ENCODE results near the gene XXYLT1.
A peak's percentile ranks its signal among the peaks of the same experiment; 100 is the strongest.

Gene XXYLT1

GRCh38 chr3:195154793-195155535 is 116.0 kb downstream of the XXYLT1 start:
- Histone ChIP-seq H3K36me3 (ENCODE audit: control insufficient read depth in 2 of 2, insufficient read depth in 1 of 2, low read length in 2 of 2) (no peaks in the 10 kb centered on the region), H3K4me3 (ENCODE audit: low read depth, low read length) (no peak overlapping the region), H3K4me1 (ENCODE audit: control insufficient read depth, insufficient read depth, low read length) (no peaks in the 10 kb centered on the region), H3K9me3 (ENCODE audit: control insufficient read depth, insufficient read depth, low read depth, low read length) (no peaks in the 10 kb centered on the region), H3K27ac (ENCODE audit: extremely low read depth, low read depth, low read length) (no peak overlapping the region)
- TF ChIP-seq GLIS1 (tag by site-specific recombination; IDR thresholded peaks at IDR 0.05) (peak; percentile 48), ZIC2 (tag by site-specific recombination; IDR thresholded peaks at IDR 0.05) (peak; percentile 91), IKZF3 (tag by site-specific recombination; IDR thresholded peaks at IDR 0.05) (peak; percentile 53; the same call in 1 of the 2 replicates), ZNF18 (tag by site-specific recombination; IDR thresholded peaks at IDR 0.05) (0 out of 2 replicates have a peak, but pooled peaks have one; percentile 25), KLF10 (tag by site-specific recombination; IDR thresholded peaks at IDR 0.05) (no peak), SCRT2 (tag by site-specific recombination; IDR thresholded peaks at IDR 0.05) (peak; percentile 62), ZNF239 (tag by site-specific recombination; IDR thresholded peaks at IDR 0.05) (no peak), ZNF660 (tag by site-specific recombination; IDR thresholded peaks at IDR 0.05) (peak; percentile 75; the same call in 1 of the 2 replicates), ZNF600 (tag by site-specific recombination; IDR thresholded peaks at IDR 0.05) (peak; percentile 39; the same call in 1 of the 2 replicates), ZNF341 (tag by site-specific recombination; IDR thresholded peaks at IDR 0.05; ENCODE audit: low read depth) (peak; percentile 71)
- TF ChIP-seq, protein P1, sequence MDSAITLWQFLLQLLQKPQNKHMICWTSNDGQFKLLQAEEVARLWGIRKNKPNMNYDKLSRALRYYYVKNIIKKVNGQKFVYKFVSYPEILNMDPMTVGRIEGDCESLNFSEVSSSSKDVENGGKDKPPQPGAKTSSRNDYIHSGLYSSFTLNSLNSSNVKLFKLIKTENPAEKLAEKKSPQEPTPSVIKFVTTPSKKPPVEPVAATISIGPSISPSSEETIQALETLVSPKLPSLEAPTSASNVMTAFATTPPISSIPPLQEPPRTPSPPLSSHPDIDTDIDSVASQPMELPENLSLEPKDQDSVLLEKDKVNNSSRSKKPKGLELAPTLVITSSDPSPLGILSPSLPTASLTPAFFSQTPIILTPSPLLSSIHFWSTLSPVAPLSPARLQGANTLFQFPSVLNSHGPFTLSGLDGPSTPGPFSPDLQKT (IDR thresholded peaks at IDR 0.05; ENCODE audit: borderline replicate concordance, low read depth, low read length), result no peak
- TF ChIP-seq, protein P2, sequence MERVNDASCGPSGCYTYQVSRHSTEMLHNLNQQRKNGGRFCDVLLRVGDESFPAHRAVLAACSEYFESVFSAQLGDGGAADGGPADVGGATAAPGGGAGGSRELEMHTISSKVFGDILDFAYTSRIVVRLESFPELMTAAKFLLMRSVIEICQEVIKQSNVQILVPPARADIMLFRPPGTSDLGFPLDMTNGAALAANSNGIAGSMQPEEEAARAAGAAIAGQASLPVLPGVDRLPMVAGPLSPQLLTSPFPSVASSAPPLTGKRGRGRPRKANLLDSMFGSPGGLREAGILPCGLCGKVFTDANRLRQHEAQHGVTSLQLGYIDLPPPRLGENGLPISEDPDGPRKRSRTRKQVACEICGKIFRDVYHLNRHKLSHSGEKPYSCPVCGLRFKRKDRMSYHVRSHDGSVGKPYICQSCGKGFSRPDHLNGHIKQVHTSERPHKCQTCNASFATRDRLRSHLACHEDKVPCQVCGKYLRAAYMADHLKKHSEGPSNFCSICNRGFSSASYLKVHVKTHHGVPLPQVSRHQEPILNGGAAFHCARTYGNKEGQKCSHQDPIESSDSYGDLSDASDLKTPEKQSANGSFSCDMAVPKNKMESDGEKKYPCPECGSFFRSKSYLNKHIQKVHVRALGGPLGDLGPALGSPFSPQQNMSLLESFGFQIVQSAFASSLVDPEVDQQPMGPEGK (tag by site-specific recombination; IDR thresholded peaks at IDR 0.05), result peak; percentile 13; the same call in 1 of the 2 replicates
- ChIA-PET POLR2A (no interaction called here), CTCF (interaction anchor here (0.7 kb wide), 1 partner anchor 41 kb away, joined by 3 read pairs; no protein-coding TSS in a partner anchor)

GRCh38 chr3:195154111-195154791 is 116.7 kb downstream of the XXYLT1 start:
- TF ChIP-seq GLIS1 (tag by site-specific recombination; IDR thresholded peaks at IDR 0.05) (0 out of 2 replicates have a peak, but pooled peaks have one; percentile 16), ZNF585B (tag by site-specific recombination; IDR thresholded peaks at IDR 0.05) (no peak), REPIN1 (tag by site-specific recombination; IDR thresholded peaks at IDR 0.05; ENCODE audit: low read depth) (no peak), ZNF548 (tag by site-specific recombination; IDR thresholded peaks at IDR 0.05) (no peak), ZNF202 (tag by site-specific recombination; IDR thresholded peaks at IDR 0.05; ENCODE audit: borderline replicate concordance) (no peak), ZFP37 (tag by site-specific recombination; IDR thresholded peaks at IDR 0.05) (no peak), ZNF501 (tag by site-specific recombination; IDR thresholded peaks at IDR 0.05) (no peak), KLF9 (tag by site-specific recombination; IDR thresholded peaks at IDR 0.05; ENCODE audit: low read depth) (no peak)
- TF ChIP-seq, protein P3, sequence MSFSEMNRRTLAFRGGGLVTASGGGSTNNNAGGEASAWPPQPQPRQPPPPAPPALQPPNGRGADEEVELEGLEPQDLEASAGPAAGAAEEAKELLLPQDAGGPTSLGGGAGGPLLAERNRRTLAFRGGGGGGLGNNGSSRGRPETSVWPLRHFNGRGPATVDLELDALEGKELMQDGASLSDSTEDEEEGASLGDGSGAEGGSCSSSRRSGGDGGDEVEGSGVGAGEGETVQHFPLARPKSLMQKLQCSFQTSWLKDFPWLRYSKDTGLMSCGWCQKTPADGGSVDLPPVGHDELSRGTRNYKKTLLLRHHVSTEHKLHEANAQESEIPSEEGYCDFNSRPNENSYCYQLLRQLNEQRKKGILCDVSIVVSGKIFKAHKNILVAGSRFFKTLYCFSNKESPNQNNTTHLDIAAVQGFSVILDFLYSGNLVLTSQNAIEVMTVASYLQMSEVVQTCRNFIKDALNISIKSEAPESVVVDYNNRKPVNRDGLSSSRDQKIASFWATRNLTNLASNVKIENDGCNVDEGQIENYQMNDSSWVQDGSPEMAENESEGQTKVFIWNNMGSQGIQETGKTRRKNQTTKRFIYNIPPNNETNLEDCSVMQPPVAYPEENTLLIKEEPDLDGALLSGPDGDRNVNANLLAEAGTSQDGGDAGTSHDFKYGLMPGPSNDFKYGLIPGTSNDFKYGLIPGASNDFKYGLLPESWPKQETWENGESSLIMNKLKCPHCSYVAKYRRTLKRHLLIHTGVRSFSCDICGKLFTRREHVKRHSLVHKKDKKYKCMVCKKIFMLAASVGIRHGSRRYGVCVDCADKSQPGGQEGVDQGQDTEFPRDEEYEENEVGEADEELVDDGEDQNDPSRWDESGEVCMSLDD (tag by site-specific recombination; IDR thresholded peaks at IDR 0.05), result no peak
- Histone ChIP-seq H3K4me1 (ENCODE audit: control insufficient read depth, insufficient read depth, low read length) (no peaks in the 10 kb centered on the region), H3K27ac (ENCODE audit: extremely low read depth, low read depth, low read length) (no peak overlapping the region), H3K36me3 (ENCODE audit: control insufficient read depth in 2 of 2, insufficient read depth in 1 of 2, low read length in 2 of 2) (no peaks in the 10 kb centered on the region), H3K9me3 (ENCODE audit: control insufficient read depth, insufficient read depth, low read depth, low read length) (no peaks in the 10 kb centered on the region), H3K4me3 (ENCODE audit: low read depth, low read length) (no peak overlapping the region)
- CTCF ChIA-PET, result no interaction called here
- POLR2A ChIA-PET, result no interaction called here

Measured in HEK293 (cell line).